Gastroesophageal sphincter (tissue), 4 donors: ENCODE measurements around the gene PCDH15. TPM values are rescaled to one million over a fixed set of nuclear protein-coding genes. Genes with fewer than 3 reads are reported as not detected.

Source experiments
- ATAC-seq: fragments of 150-250 bp; one replicate; pipeline ENCODE4 v1.9.1; 2016; ENCODE audit warnings: mild to moderate bottlenecking, moderate library complexity
- H3K27ac ChIP-seq, 4 donors: fragments of 200-600 bp; sonication (generic) in 3 of 4; 1 replicate in 3 of 4; 2 replicates in 1 of 4; pipeline ENCODE4 v1.5.1; 2016 to 2019
- H3K27me3 ChIP-seq: fragments of 200-600 bp; sonication (generic); one replicate; pipeline ENCODE4 v1.5.1; 2019
- H3K36me3 ChIP-seq, 2 donors: fragments of 200-600 bp; sonication (generic); one replicate each; pipeline ENCODE4 v1.5.1; 2019; ENCODE audit warnings: control low read depth in 1 of 2
- H3K4me1 ChIP-seq, 3 donors: fragments of 200-600 bp; sonication (generic); 1 replicate in 2 of 3; 2 replicates in 1 of 3; pipeline ENCODE4 v1.5.1; 2016 to 2019; ENCODE audit warnings: control low read depth in 2 of 3
- H3K4me3 ChIP-seq, 2 donors: fragments of 200-600 bp; sonication (generic); one replicate each; pipeline ENCODE4 v1.5.1; 2019; ENCODE audit warnings: mild to moderate bottlenecking in 1 of 2, moderate library complexity in 1 of 2
- H3K9me3 ChIP-seq, 3 donors: fragments of 200-600 bp; sonication (generic); one replicate each; pipeline ENCODE4 v1.5.1; 2017 to 2019; ENCODE audit warnings: control low read depth in 2 of 3
- CTCF ChIP-seq, 4 experiments: fragments of 200-600 bp in 2 of 4; fragments of 450-650 bp in 2 of 4; sonication (generic) in 1 of 4; IDR thresholded peaks; one replicate each; pipeline ENCODE4 v1.5.1; 2017 to 2019; ENCODE audit warnings: antibody characterized with exemption in 4 of 4, mild to moderate bottlenecking in 2 of 4, moderate library complexity in 2 of 4
- EP300 ChIP-seq: sonication (generic); formaldehyde crosslinking; IDR thresholded peaks from one replicate; pipeline ENCODE4 v1.6.1; 2017; ENCODE audit warnings: antibody characterized with exemption, mild to moderate bottlenecking
- POLR2A ChIP-seq, 2 donors: fragments of 450-650 bp; IDR thresholded peaks; one replicate each; pipeline ENCODE4 v1.6.1; 2017; ENCODE audit warnings: antibody characterized with exemption in 2 of 2, mild to moderate bottlenecking in 2 of 2, moderate library complexity in 1 of 2
- POLR2AphosphoS5 ChIP-seq: sonication (generic); formaldehyde crosslinking; IDR thresholded peaks from one replicate; pipeline ENCODE4 v1.6.1; 2017; ENCODE audit warnings: antibody characterized with exemption
- WGBS, 2 donors: methylation state at CpG; one replicate each; pipeline ENCODE4 v1.1.5; 2018; ENCODE audit warnings: low coverage in 1 of 2; 5-methylcytosine and 5-hydroxymethylcytosine counted together
- total RNA-seq, 4 donors: library from RNA; depleted of rRNA; stranded (reverse); fragments of >200 nt; gene quantifications; one replicate each; pipeline ENCODE4 v1.1.0, GENCODE V29; 2016

Gene PCDH15
- total RNA-seq, 4 donors from 2014 or later, result 0.10 to 0.50 (median 0.27) TPM; not detected in 1

- no peaks in the 10 kb centered on the region for H3K4me1 ChIP-seq
- no peak for ATAC-seq
- 42 to 55% methylated on average over 4 to 5 of the region's 5 CpGs for WGBS, 2 donors
- no peak for TF ChIP-seq EP300
- TF ChIP-seq POLR2A (IDR thresholded peaks at IDR 0.05), result no peak
- TF ChIP-seq CTCF (IDR thresholded peaks at IDR 0.05), result no peak
- no peak for TF ChIP-seq POLR2AphosphoS5
- no peaks in the 10 kb centered on the region for H3K9me3 ChIP-seq
- no peak overlapping the region for H3K27ac ChIP-seq
- no peaks in the 10 kb centered on the region for H3K36me3 ChIP-seq
- no peak overlapping the region for H3K4me3 ChIP-seq
- H3K27me3 ChIP-seq, result no peaks in the 10 kb centered on the region
These were observed 706.7 kb downstream of the PCDH15 start for GRCh38 chr10:54094321-54094720.

- no peak for ATAC-seq
- Histone ChIP-seq H3K9me3 (no peaks in the 10 kb centered on the region), H3K4me1 (no peaks in the 10 kb centered on the region), H3K27me3 (no peaks in the 10 kb centered on the region), H3K36me3 (no peaks in the 10 kb centered on the region), H3K4me3 (no peak overlapping the region), H3K27ac (no peak overlapping the region)
- WGBS, 2 donors, result 53 to 58% methylated on average over 2 of the region's 2 CpGs
- no peak for TF ChIP-seq POLR2AphosphoS5
- TF ChIP-seq POLR2A (IDR thresholded peaks at IDR 0.05), result no peak
- no peak for TF ChIP-seq CTCF (IDR thresholded peaks at IDR 0.05)
- TF ChIP-seq EP300, result no peak
These were observed 709.8 kb downstream of the PCDH15 start for GRCh38 chr10:54091237-54091636.

GRCh38 chr10:54081950-54082349 is 719.1 kb downstream of the PCDH15 start:
- Histone ChIP-seq H3K9me3 (no peaks in the 10 kb centered on the region), H3K4me3 (no peak overlapping the region), H3K27me3 (no peaks in the 10 kb centered on the region), H3K36me3 (no peaks in the 10 kb centered on the region), H3K27ac (no peak overlapping the region), H3K4me1 (no peaks in the 10 kb centered on the region)
- 84 to 86% methylated on average over 2 of the region's 2 CpGs for WGBS, 2 donors
- TF ChIP-seq CTCF (IDR thresholded peaks at IDR 0.05), result no peak
- TF ChIP-seq EP300, result no peak
- no peak for TF ChIP-seq POLR2A (IDR thresholded peaks at IDR 0.05)
- no peak for TF ChIP-seq POLR2AphosphoS5
- no peak for ATAC-seq

- no peaks in the 10 kb centered on the region for H3K36me3 ChIP-seq
- WGBS, 2 donors, result 82 to 92% methylated on average over 1 of the region's 1 CpG
- TF ChIP-seq CTCF (IDR thresholded peaks at IDR 0.05) (no peak), EP300 (no peak), POLR2A (IDR thresholded peaks at IDR 0.05) (no peak), POLR2AphosphoS5 (no peak)
- H3K27me3 ChIP-seq, result no peaks in the 10 kb centered on the region
- no peak overlapping the region for H3K4me3 ChIP-seq
- no peaks in the 10 kb centered on the region for H3K4me1 ChIP-seq
- no peak for ATAC-seq
- no peak overlapping the region for H3K27ac ChIP-seq
- H3K9me3 ChIP-seq, result no peaks in the 10 kb centered on the region
These were observed 733.7 kb downstream of the PCDH15 start for GRCh38 chr10:54067361-54067760.

GRCh38 chr10:54066646-54067045 is 734.4 kb downstream of the PCDH15 start:
- H3K36me3 ChIP-seq, result no peaks in the 10 kb centered on the region
- no peak overlapping the region for H3K4me3 ChIP-seq
- H3K9me3 ChIP-seq, result no peaks in the 10 kb centered on the region
- no peaks in the 10 kb centered on the region for H3K4me1 ChIP-seq
- TF ChIP-seq POLR2A (IDR thresholded peaks at IDR 0.05), result no peak
- no peak for TF ChIP-seq CTCF (IDR thresholded peaks at IDR 0.05)
- no peak for TF ChIP-seq EP300
- TF ChIP-seq POLR2AphosphoS5, result no peak
- no peak overlapping the region for H3K27ac ChIP-seq
- H3K27me3 ChIP-seq, result no peaks in the 10 kb centered on the region
- no peak for ATAC-seq
